Panc1 (cell line): ENCODE data around the gene LHPP. TPM values are rescaled to one million over a fixed set of nuclear protein-coding genes. Genes with fewer than 3 reads are reported as not detected.

ENCODE experiments used
- ATAC-seq: fragments of 200-7000 bp; cut with Tn5 transposase; 2 replicates; pipeline ENCODE4 v1.9.1; 2020; ENCODE audit warnings: mild to moderate bottlenecking, moderate library complexity
- BruUV-seq: library from RNA; stranded (reverse); fragments of 400-500 nt; replicated peaks from 2 replicates; lab custom pipeline; 2021; lab: Mats Ljungman, UMichigan
- CTCF ChIA-PET: fragments of 300-600 bp; sonication (Branson Sonifier 250); formaldehyde crosslinking; loops from one replicate; lab custom pipeline; 2022; ENCODE audit warnings: antibody characterized with exemption; lab: Charles Lee
- POLR2A ChIA-PET: fragments of 300-600 bp; sonication (Branson Sonifier 250); formaldehyde crosslinking; loops from one replicate; lab custom pipeline; 2022; ENCODE audit warnings: antibody characterized with exemption; lab: Charles Lee
- DNase-seq: peaks from one replicate; pipeline ENCODE4 v3.0.0-alpha.2; 2010; ENCODE audit warnings: low read depth, low spot score
- H3K27ac ChIP-seq: 2 replicates; pipeline ENCODE4 v1.5.1; 2011; ENCODE audit warnings: mild to moderate bottlenecking, low read length, inconsistent platforms
- H3K27me3 ChIP-seq: fragments of 200-500 bp; sonication (Bioruptor generic); 2 replicates; pipeline ENCODE4 v1.6.0; 2014; ENCODE audit warnings: low read length, inconsistent platforms; ENCODE audit not compliant: control insufficient read depth, insufficient read depth
- H3K36me3 ChIP-seq: fragments of 200-500 bp; sonication (Bioruptor generic); 2 replicates; pipeline ENCODE4 v1.5.1; 2014; ENCODE audit warnings: inconsistent platforms, mild to moderate bottlenecking, low read length, moderate library complexity; ENCODE audit not compliant: control insufficient read depth, insufficient read depth
- H3K4me1 ChIP-seq: 2 replicates; pipeline ENCODE4 v1.5.1; 2011; ENCODE audit warnings: inconsistent platforms, mild to moderate bottlenecking, low read length, moderate library complexity; ENCODE audit not compliant: control insufficient read depth, insufficient read depth
- H3K4me3 ChIP-seq, 2 experiments: 2 replicates each; pipeline ENCODE4 v1.5.1; 2011 to 2012; ENCODE audit warnings: low read depth in 2 of 2, low read length in 2 of 2, mild to moderate bottlenecking in 2 of 2, inconsistent platforms in 1 of 2, moderate library complexity in 1 of 2
- H3K9me3 ChIP-seq: fragments of 200-500 bp; sonication (Bioruptor generic); 2 replicates; pipeline ENCODE4 v1.5.1; 2014; ENCODE audit warnings: low read depth, mild to moderate bottlenecking, inconsistent platforms, low read length, moderate library complexity; ENCODE audit not compliant: control insufficient read depth, insufficient read depth
- POLR2AphosphoS5 ChIP-seq: IDR thresholded peaks from 2 replicates; pipeline ENCODE4 v1.6.1; 2012; ENCODE audit warnings: mild to moderate bottlenecking, low read depth, low read length, moderate library complexity
- SIN3A ChIP-seq: IDR thresholded peaks from 2 replicates; pipeline ENCODE4 v1.6.1; 2012; ENCODE audit warnings: low read depth, mild to moderate bottlenecking, low read length, moderate library complexity, borderline replicate concordance; ENCODE audit not compliant: insufficient read depth
- TCF7L2 ChIP-seq: IDR thresholded peaks from 2 replicates; pipeline ENCODE4 v1.6.1; 2011; ENCODE audit warnings: mild to moderate bottlenecking, low read depth, low read length, inconsistent platforms
- in situ Hi-C: cut with HindIII; loops from 2 replicates; pipeline ENCODE4 v1.10.0; 2016; ENCODE audit warnings: low sequenced_read_pairs, low pct_unique_long_range_greater_than_20kb
- intact Hi-C: fragments of 100-400 bp; cut with micrococcal nuclease; formaldehyde crosslinking; loops from one replicate; pipeline ENCODE4 v1.10.0; 2022; ENCODE audit not compliant: unreplicated experiment
- total RNA-seq: library from RNA; stranded (reverse); gene quantifications from one replicate; pipeline ENCODE4 v1.2.1, GENCODE V29; 2021; ENCODE audit not compliant: unreplicated experiment
- TF ChIP-seq, protein P1 (sequence below): fragments of 450-650 bp; IDR thresholded peaks from 2 replicates; pipeline ENCODE4 v1.5.1; 2017; ENCODE audit warnings: mild to moderate bottlenecking
- TF ChIP-seq, protein P2 (sequence below), 2 experiments: IDR thresholded peaks; 2 replicates each; pipeline ENCODE4 v1.6.1; 2011 to 2012; ENCODE audit warnings: low read depth in 2 of 2, control low read depth in 1 of 2, low read length in 1 of 2, mild to moderate bottlenecking in 1 of 2, moderate library complexity in 1 of 2; ENCODE audit not compliant: insufficient read depth in 1 of 2

Gene LHPP
- total RNA-seq, 1 experiment from 2014 or later, result 15.0 TPM

DNA sequence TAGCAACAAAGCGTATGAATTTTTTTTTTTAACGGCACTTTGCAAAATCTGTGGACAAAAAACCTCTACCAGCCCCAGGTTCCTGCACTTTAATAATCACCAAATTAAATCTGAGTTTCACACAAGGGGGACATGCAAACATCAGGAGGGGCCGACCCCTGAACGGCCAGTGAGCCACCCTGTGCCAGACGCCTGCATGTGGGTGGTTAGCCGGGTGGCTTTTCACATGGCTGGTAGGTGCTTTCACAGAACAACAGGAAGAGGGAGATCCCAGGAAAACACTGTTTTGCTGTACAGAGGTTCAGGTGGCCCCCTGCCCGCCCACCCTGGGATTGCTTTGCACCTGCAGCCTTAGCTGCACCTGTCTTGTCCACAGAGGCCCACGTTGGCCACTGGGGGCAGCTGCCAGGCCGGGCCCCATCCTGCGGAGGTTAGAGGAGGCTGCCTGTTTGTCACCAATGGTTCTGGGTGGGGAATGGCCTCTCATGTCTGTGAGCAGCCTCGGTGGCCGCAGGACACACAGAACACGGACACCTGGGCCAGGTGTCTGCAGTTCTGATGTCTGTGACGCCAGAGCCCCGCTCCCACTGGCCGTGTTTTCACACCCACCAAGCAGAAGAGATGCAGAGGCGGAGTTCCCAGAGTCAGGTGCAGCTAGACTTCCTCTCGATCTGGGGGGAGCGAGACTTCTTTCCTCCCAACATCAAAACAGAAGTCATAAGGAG, 174.8 kb downstream of the LHPP start:
- BruUV-seq, result no TSS peak
- ChIA-PET POLR2A (no interaction called here), CTCF (no interaction called here)
- no peaks in the 10 kb centered on the region for H3K9me3 ChIP-seq
- no peak overlapping the region for H3K27ac ChIP-seq
- H3K4me3 ChIP-seq, result no peak overlapping the region
- peaks cover 8% of the 10 kb centered on the region for H3K4me1 ChIP-seq
- ATAC-seq (no peak), DNase-seq (no peak)
- H3K27me3 ChIP-seq, result no peaks in the 10 kb centered on the region
- in situ Hi-C loops (no loop called here), intact Hi-C loops (no loop called here)
- no peaks in the 10 kb centered on the region for H3K36me3 ChIP-seq
- TF ChIP-seq, protein P1, sequence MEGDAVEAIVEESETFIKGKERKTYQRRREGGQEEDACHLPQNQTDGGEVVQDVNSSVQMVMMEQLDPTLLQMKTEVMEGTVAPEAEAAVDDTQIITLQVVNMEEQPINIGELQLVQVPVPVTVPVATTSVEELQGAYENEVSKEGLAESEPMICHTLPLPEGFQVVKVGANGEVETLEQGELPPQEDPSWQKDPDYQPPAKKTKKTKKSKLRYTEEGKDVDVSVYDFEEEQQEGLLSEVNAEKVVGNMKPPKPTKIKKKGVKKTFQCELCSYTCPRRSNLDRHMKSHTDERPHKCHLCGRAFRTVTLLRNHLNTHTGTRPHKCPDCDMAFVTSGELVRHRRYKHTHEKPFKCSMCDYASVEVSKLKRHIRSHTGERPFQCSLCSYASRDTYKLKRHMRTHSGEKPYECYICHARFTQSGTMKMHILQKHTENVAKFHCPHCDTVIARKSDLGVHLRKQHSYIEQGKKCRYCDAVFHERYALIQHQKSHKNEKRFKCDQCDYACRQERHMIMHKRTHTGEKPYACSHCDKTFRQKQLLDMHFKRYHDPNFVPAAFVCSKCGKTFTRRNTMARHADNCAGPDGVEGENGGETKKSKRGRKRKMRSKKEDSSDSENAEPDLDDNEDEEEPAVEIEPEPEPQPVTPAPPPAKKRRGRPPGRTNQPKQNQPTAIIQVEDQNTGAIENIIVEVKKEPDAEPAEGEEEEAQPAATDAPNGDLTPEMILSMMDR, result no peak
- no peak for TF ChIP-seq TCF7L2
- TF ChIP-seq, protein P2, sequence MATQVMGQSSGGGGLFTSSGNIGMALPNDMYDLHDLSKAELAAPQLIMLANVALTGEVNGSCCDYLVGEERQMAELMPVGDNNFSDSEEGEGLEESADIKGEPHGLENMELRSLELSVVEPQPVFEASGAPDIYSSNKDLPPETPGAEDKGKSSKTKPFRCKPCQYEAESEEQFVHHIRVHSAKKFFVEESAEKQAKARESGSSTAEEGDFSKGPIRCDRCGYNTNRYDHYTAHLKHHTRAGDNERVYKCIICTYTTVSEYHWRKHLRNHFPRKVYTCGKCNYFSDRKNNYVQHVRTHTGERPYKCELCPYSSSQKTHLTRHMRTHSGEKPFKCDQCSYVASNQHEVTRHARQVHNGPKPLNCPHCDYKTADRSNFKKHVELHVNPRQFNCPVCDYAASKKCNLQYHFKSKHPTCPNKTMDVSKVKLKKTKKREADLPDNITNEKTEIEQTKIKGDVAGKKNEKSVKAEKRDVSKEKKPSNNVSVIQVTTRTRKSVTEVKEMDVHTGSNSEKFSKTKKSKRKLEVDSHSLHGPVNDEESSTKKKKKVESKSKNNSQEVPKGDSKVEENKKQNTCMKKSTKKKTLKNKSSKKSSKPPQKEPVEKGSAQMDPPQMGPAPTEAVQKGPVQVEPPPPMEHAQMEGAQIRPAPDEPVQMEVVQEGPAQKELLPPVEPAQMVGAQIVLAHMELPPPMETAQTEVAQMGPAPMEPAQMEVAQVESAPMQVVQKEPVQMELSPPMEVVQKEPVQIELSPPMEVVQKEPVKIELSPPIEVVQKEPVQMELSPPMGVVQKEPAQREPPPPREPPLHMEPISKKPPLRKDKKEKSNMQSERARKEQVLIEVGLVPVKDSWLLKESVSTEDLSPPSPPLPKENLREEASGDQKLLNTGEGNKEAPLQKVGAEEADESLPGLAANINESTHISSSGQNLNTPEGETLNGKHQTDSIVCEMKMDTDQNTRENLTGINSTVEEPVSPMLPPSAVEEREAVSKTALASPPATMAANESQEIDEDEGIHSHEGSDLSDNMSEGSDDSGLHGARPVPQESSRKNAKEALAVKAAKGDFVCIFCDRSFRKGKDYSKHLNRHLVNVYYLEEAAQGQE (IDR thresholded peaks at IDR 0.05; ENCODE audit: insufficient read depth in 1 of 2, low read depth in 2 of 2, low read length in 1 of 2), result no peak

DNA sequence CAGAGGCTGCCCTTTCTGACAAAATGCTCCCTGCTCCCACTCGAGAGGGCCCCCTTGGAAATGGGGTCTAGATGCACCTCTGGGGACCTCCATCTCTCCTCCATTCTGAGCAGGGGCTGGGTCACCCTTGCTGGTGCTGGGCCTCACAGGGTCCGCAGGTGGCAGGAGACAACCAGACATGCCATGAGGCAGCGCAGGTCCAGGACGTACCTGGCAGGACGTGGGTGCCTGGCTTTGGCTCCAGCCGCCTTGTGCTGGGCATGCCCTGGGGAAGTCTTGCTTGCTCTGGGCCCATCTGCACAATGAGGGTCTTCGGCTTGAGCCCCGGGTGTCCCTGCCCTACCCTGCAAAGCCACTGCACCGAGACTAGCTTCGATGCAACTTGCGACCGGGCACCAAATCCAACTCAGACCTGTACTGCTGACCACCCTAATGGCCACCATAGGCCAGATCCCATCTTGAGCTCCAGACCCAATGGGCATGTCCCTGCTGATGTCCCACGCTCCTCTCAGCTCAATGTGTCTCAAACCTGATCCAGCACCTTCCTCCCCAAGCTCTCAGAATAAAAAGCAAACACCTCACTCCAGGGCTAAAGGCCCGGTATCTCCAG, 175.6 kb downstream of the LHPP start:
- intact Hi-C loops (no loop called here), in situ Hi-C loops (no loop called here)
- ChIA-PET POLR2A (no interaction called here), CTCF (no interaction called here)
- BruUV-seq, result no TSS peak
- no peak for ATAC-seq
- TF ChIP-seq SIN3A (no peak), TCF7L2 (no peak)
- no peaks in the 10 kb centered on the region for H3K9me3 ChIP-seq
- H3K36me3 ChIP-seq, result no peaks in the 10 kb centered on the region
- no peak for DNase-seq
- H3K4me3 ChIP-seq, result no peak overlapping the region
- H3K27ac ChIP-seq, result no peak overlapping the region
- H3K4me1 ChIP-seq, result peaks cover 11% of the 10 kb centered on the region
- H3K27me3 ChIP-seq, result no peaks in the 10 kb centered on the region

DNA sequence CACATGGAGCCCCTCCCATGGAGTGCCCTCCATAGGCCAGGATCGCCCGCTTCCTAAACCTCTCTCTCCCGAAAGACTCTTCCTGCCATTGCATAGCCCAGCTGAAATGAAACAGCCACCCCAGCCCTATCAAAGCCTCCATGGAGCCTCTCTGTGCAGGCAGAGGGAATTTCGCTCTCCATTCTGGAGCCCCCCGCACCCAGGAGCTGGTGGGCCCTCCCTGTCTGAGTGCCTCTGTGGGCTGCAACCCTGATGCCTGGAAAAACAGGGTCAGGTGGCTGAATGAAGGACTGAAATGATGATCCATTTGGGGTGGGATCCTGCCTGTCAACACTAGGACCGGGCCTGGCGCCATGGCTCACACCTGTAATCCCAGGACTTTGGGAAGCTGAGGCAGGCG, 176.1 kb downstream of the LHPP start:
- Histone ChIP-seq H3K27me3 (no peaks in the 10 kb centered on the region), H3K9me3 (no peaks in the 10 kb centered on the region), H3K4me3 (no peak overlapping the region), H3K27ac (no peak overlapping the region), H3K36me3 (no peaks in the 10 kb centered on the region), H3K4me1 (peaks cover 11% of the 10 kb centered on the region)
- DNase-seq (no peak), ATAC-seq (no peak)
- no TSS peak for BruUV-seq
- ChIA-PET CTCF (no interaction called here), POLR2A (no interaction called here)
- in situ Hi-C loops (no loop called here), intact Hi-C loops (no loop called here)
- no peak for TF ChIP-seq TCF7L2
- TF ChIP-seq, protein P1, result no peak
- no peak for TF ChIP-seq SIN3A
- TF ChIP-seq POLR2AphosphoS5, result no peak
- TF ChIP-seq, protein P2 (IDR thresholded peaks at IDR 0.05; ENCODE audit: insufficient read depth in 1 of 2, low read depth in 2 of 2, low read length in 1 of 2), result no peak
